Measurements from ENCODE around the gene DAZAP1.

DAZAP1 gene

GRCh38 chr19:1364070-1364704, 43.2 kb upstream of the DAZAP1 start:
- TF ChIP-seq CTCF (IDR thresholded peaks at IDR 0.05; ENCODE audit: control insufficient read depth, extremely low read depth, insufficient read depth): no peak
- no peak for DNase-seq (ENCODE audit: low read depth)
- H3K4me3 ChIP-seq (ENCODE audit: low read depth, low read length): no peak overlapping the region

- H3K4me3 ChIP-seq (ENCODE audit: low read depth, low read length): no peak overlapping the region
- TF ChIP-seq CTCF (IDR thresholded peaks at IDR 0.05; ENCODE audit: control insufficient read depth, extremely low read depth, insufficient read depth): no peak
Measured at GRCh38 chr19:1365319-1366269, 41.8 kb upstream of the DAZAP1 start.

GRCh38 chr19:1366296-1366695, 41.1 kb upstream of the DAZAP1 start:
- H3K4me3 ChIP-seq (ENCODE audit: low read depth, low read length): no peak overlapping the region
- no peak for TF ChIP-seq CTCF (IDR thresholded peaks at IDR 0.05; ENCODE audit: control insufficient read depth, extremely low read depth, insufficient read depth)
- no peak for DNase-seq (ENCODE audit: low read depth)

More at GRCh38 chr19:1365319-1366269, 41.8 kb upstream of the DAZAP1 start:
- no peak for DNase-seq (ENCODE audit: low read depth)

DNA sequence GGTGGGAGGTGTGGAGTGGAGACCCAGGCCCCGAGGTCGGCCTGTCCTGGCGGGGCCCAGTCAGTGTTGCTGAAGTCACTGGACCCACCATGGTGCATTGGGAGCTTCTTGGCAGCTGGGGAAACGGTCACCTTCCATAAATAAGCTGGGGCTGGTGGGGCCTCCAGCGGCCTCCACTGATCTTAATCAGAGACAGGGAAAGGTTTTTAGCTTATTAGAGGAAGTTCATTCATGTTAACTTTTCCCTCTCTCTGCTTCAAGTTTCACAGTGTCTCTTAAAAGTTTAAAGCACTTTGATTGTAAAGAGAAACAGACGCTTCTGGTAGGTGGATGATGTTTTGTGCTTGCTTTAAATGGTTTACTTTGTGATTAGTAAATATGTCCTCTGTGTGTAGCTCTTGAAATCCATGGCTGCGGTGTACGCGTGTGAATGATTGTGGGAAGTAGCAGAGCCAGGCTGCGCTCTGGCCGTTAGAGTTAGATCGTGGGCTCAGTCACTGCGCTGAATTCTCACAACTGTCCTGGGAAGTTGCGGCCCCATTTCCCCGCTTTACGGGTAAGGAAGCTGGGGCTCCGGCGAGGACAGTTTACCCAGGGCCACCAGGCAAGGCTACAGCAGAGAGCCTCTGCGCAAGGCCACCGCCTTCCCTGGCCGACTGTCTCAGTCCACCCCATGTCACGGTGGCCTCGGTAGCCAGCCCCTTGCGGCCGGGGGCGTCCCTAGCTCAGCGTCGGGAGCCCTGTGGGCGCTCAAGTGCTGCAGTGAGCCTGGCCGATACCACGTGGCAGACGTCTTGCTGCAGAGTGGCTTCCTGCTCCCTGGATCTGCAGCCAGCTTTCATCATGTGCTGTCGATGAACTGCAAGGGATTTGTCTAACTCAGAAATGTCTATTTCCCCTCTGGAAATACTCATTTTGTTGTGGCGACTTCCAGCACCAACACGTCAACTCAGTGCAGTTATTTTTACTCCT, 40.2 kb upstream of the DAZAP1 start:
- DNase-seq (ENCODE audit: low read depth): no peak
- TF ChIP-seq CTCF (IDR thresholded peaks at IDR 0.05; ENCODE audit: control insufficient read depth, extremely low read depth, insufficient read depth): no peak
- H3K4me3 ChIP-seq (ENCODE audit: low read depth, low read length): no peak overlapping the region

- no peak for DNase-seq (ENCODE audit: low read depth)
- no peak overlapping the region for H3K4me3 ChIP-seq (ENCODE audit: low read depth, low read length)
- TF ChIP-seq CTCF (IDR thresholded peaks at IDR 0.05; ENCODE audit: control insufficient read depth, extremely low read depth, insufficient read depth): no peak
Measured at GRCh38 chr19:1369214-1369805, 38.1 kb upstream of the DAZAP1 start.

Data from LNCaP clone FGC (cell line).